ELR (cell line): ENCODE measurements around the gene SLC8A2.
A peak's percentile ranks its signal among the peaks of the same experiment; 100 is the strongest.
"Not testable (repeated sequence)": the region's sequence is repeated elsewhere in the genome, so short reads cannot be mapped to it uniquely, and the experiment has no call there.

ENCODE experiments used
- DNase-seq: peaks from one replicate; pipeline ENCODE4 v3.0.0-alpha.2; 2015; ENCODE audit warnings: low read depth

SLC8A2 gene

DNA sequence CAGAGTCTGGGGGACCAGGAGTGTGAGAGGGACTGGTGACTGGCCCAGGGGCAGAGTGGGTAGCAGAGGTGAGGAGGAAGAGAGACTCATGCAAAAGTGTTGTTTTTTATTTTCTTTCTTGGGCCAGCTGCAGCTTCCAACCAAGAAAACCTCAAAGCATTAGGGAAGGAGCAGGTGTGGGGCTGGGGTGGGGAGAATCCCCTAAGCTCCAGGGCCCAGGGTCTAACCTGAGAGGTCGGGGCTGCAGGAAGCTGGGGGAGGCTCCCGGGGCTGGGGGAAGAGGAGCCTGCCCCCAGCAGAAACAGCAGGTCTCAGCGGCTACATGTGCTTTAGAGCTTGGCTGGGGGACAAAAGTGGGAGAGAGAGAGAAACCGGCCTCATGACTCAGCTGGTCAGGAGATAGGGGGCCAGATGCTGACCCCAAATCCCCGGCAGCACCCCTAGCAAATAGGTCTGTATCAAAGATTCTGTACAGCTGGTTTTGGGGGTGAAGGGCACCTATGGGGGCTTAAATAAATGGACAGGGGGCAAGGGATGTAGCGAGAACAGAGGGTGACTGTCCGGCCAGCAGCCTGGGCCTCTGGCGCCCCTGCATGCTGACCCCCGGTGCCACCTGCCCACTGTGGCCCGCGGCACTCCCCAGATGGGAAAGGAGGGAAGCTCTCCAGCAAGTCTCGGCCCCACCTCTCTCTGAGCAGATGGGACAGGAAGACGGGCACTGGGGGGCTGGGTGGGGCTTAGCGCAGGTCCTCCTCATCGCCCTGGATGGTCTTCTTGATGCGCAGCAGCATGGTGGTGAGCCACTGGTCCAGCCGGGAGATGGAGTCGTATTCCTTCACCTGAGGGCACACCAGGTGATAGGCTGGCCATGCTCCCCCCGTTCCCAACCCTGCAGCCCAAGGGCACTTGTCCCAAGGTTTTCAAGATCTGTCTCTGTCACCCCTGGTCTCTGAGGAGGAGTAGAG lies 16.1 kb upstream of the SLC8A2 start:
- no peak for DNase-seq

GRCh38 chr19:47486900-47487299 lies 15.2 kb upstream of the SLC8A2 start:
- DNase-seq: no peak

- DNase-seq: not testable (repeated sequence)
Measured at GRCh38 chr19:47486220-47486619, 14.5 kb upstream of the SLC8A2 start.

- no peak for DNase-seq
Measured at GRCh38 chr19:47485210-47485609, 13.5 kb upstream of the SLC8A2 start.

GRCh38 chr19:47483800-47484690 lies 12.4 kb upstream of the SLC8A2 start, which contains the start of gene KPTN:
TSS of gene KPTN (minus strand) at chr19:47484219. CDS start at chr19:47484160, 59 bp downstream.
- peak; percentile 91 for DNase-seq

DNA sequence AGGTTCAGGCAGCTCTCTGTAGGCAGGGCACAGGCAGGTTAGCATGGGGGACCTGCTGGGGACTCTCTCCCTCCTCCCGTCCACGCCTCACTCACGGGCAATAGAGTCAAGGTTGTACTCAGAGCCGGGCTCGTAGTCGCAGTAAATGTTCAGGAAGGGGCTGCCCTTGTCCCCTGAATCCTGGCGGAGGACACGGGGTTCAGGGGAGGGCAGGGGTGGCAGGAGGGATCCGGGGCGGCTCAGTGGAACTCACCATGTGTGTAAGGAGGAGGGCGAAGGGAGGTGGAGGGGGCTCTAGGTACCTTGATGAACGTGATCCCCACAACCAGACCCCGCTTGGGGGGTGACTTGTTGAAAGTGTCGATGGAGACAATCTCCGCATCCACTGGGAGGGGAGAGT lies 11.5 kb upstream of the SLC8A2 start:
- no peak for DNase-seq

- no peak for DNase-seq
Measured at GRCh38 chr19:47481460-47482052, 9.9 kb upstream of the SLC8A2 start.

DNA sequence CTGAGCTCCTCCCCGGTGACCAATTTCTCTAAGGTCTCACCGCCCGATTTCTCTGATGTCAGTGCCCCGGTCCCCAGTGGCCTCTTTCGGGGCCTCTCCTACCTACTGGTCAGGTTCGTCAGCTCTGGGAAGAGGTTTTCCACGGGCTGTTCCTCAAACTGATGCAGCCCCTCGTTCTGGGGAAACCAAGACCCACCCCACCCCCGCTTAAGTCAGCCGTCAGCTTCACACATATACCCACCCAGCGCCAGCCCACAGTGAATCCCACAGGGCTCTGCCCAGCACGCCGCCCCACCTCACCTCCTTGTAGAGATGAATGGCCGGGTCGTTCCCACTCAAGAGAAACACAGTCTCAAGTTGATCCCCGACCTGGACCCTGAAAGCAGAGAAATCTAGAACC lies 9.0 kb upstream of the SLC8A2 start:
- no peak for DNase-seq

DNA sequence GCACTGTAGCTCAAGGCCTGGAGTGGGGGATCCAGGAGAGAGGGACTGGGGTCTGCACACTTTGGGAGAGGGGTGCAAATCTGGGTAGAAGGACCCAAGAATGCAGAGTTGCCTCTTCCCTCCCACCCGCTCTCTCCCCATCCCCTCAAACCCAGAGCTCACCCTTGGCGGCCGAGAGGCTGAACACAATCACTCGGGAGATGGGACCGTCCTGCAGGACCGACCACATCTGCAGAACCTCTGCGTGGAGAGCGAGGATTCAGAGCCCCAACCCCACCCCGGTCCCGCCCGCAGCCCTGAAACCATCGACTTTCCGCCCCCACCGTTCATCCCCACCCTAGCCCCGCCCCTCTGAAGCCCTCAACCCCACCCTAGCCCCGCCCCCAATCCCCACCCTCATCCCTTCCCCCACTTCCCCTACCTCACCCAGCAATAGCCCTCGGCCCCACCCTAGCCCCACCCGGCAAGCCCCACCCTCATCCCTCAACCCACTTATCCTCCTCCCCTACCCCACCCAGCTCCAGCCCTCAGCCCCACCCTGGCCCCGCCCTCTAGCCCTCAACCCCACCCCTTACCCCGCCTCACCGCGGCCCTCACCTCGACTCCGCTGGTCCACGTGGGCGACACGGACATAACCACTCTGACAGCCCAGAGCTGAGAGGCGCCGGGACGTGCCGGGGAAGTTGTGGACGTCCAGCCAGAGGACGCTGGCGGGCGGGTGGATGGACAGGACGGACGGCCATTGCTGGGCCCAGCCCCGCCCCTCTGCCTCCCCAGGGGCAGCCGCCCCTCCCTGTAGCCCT lies 8.2 kb upstream of the SLC8A2 start:
- peak; percentile 11 for DNase-seq

- no peak for DNase-seq
Measured at GRCh38 chr19:47476438-47476972, 4.8 kb upstream of the SLC8A2 start.

DNA sequence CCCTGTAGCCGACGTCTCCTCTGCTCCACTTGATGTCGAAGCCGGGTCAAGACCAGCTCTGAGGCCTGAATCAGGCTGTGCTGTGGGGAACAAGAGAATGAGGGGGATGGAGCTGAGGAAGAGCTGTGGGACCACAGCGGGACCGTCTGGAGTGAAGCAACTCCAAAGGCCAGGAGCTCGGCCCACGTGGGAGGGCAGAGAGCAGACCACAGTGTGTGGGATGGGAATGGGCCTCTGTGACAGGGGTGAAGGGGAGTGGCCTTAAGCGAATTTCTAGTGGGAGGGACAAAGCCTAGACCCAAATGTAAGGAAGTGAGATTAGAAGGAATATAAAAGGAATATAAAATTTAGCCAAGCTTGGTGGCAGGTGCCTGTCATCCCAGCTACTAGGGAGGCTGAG lies 3.8 kb upstream of the SLC8A2 start:
- no peak for DNase-seq

DNA sequence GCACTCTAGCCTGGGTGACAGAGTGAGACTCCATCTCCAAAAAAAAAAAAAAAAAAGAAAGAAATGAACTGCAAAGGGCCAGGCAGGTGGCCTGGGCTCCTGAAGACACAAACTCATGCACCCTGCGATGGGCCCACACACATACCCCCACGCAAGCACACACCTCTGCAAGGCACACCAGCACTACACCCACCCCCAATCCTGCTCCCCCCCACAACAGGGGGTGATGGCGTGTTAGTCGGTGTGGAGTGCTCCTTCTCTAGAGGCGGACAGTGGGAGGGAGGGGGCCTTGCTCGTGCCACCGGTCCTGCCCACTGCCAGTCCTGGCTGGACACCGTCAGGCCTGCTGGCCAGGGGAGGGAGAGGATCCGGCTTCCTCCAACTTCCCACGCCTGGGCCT lies 1.6 kb upstream of the SLC8A2 start:
- no peak for DNase-seq

DNA sequence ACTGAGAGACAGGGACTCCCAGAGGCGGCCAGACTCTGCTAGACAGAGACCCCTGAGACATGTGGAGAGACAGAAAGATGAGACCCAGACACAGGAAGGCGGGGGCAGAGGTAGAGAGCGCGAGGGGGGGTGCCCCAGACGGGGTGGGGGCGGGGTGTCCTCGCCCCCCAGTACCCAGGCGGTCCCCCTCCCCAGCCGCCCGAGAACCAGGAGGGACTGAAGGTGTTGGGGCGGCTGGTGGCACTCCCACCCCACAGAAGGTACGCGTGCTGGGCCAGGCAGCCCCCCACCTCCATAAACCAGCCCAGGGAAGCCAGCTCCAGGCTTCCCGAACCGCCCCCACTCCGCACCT lies 336 bp downstream of the SLC8A2 start:
- DNase-seq: no peak

GRCh38 chr19:47470447-47471195 lies 1.1 kb downstream of the SLC8A2 start:
- no peak for DNase-seq

DNA sequence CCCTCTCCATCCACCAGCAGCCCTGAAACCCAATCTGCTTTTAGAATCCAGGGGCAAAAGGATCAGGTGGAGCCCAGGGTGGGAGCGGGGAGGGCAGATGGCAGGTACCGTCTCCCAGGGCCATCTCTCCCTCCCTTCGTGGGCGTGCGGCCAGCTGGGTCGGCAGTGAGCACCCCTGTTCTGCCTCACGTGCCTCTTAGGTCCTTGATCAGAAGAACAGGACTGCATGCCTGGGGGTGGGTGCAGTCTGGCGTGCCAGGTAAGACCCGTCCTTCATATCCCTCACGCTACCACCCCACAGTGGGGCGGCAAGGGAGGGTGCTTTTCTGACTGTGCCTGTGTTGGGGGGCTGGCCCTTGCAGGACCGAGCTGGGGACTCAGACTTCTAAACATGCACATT lies 2.0 kb downstream of the SLC8A2 start:
- no peak for DNase-seq

DNA sequence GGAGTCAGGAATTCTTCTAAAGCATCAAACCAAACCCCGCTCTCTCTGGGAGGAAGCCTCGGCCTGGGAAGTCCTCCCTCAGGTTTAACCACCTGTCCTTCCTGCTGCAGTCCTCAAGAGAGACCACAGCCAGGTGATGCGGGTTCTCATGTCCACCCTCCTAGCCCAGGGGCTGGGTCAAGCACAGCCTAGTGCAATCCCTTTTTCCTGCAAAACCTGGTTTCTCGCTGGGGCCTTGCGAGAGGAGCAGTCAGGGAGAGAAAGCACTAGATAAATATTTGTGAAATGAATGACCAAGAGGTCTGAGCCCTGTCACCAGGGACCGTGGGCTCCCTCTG lies 2.4 kb downstream of the SLC8A2 start:
- DNase-seq: no peak

DNA sequence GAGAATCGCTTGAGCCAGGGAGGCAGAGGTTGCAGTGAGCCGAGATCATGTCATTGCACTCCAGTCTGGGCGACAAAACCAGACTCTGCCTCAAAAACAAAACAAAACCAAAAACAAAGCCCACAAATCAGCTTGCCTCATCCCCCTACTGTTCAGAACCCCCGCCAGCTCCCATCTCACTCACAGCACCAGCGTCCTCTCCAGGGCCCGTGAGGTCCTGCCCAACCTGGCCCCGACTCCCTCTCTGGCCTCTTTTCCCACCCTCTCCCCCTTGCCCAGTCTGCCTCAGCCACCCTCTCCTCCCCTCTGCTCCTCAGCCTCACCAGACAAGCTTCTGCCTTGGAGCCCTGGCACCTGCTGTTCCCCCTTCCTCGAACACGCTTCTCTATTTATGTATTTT lies 3.8 kb downstream of the SLC8A2 start:
- DNase-seq: no peak

DNA sequence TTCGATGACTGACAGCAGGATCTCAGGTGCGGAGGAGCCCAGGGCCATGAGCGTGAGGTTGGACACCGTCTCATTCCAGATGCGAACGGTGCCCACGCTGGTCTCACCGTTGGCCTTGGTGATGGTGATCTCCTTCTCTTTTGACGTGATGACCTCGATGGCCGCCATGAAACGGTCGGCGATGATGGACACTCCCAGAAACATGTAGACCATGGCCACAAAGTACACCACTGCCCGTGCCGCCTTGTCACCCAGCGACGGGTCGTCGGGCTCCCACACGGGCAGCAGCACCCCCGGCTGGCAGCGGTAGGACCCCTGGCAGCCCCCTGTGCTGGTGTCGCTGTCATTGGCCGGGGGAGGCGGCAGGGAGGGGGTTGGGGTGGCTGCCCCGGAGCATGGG lies 5.7 kb downstream of the SLC8A2 start:
- DNase-seq: no peak

- DNase-seq: no peak
Measured at GRCh38 chr19:47464675-47465419, 6.8 kb downstream of the SLC8A2 start.

GRCh38 chr19:47461876-47462275 lies 9.8 kb downstream of the SLC8A2 start:
- DNase-seq: no peak
